HG02642 (cell line): Measurements from ENCODE around the gene SPEF1.

Experiments
- ATAC-seq: cut with Tn5 transposase; IDR thresholded peaks from one replicate; pipeline ENCODE4 v1.9.1; 2021; ENCODE audit warnings: mild to moderate bottlenecking; ENCODE audit not compliant: unreplicated experiment, poor library complexity

SPEF1 gene

GRCh38 chr20:3734111-3734843 lies 47.0 kb downstream of the SPEF1 start:
- no peak for ATAC-seq

GRCh38 chr20:3733119-3733995 lies 47.9 kb downstream of the SPEF1 start:
- no peak for ATAC-seq

GRCh38 chr20:3732327-3733118 lies 48.7 kb downstream of the SPEF1 start, which contains the start of gene HSPA12B:
Gene HSPA12B (plus strand): TSS chr20:3732685. CDS start chr20:3738675, 5,990 bp downstream.
- no peak for ATAC-seq

DNA sequence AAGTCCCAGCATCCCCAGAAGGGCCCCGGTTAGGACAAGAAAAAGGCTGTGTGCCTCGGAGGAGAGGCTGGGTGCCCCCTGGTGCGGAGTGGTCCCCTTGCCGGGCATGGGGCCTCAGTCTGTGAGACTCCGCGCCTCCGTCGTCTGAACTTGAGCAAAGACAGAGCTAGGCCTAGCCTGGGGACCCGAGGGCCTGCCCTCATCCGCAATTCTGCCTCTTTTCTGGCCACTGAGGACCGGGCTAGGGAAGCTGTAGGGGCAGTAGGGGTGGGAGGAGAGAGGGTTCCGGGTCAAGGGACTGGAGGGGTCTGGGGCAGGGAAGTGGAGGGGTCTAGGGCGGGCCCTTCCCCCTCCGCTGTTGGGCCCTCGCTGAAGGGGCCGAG lies 49.3 kb downstream of the SPEF1 start:
- ATAC-seq: no peak

DNA sequence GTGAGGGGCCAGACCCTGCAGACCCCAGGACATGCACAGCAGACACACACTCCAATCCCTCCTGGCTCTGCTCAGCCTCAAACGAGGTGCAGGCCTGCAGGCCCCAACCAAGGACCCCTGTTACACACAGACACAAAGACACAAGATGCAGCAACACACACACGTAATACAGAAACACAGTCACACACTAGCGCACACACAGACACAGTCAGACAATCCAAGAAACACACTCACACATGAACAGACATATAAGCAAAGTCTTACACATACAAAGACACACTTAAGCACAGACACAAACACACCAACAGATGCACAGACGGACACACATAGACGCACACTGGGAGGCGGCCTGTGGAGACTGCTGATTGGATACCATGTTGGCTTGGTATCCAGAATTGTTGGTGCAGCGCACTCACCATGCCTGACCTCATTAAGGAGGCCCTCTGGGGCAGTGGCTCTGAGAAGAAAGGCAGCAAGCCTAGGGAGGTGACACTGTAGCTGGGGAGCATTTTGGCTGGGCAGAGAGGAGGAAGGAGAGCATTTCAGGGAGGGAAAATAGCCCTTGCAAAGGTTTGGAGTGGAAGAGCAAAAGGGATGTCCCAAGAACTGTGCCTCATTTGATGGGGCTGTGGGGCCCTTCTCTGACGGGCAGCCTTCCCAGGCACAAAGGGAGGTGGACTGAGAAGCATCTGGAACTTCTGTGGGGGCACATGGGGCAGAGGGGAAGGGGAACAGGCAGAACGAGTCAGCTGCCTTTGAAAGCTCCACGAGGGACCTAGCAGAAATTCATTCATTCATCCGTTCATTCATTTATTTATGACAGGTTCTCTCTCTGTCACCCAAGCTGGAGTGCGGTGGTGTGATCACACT lies 50.2 kb downstream of the SPEF1 start:
- no peak for ATAC-seq

GRCh38 chr20:3729811-3730540 lies 51.3 kb downstream of the SPEF1 start:
- no peak for ATAC-seq

GRCh38 chr20:3729378-3729777 lies 51.9 kb downstream of the SPEF1 start:
- ATAC-seq: no peak

- ATAC-seq: no peak
Observed at GRCh38 chr20:3728876-3729275, 52.4 kb downstream of the SPEF1 start.

DNA sequence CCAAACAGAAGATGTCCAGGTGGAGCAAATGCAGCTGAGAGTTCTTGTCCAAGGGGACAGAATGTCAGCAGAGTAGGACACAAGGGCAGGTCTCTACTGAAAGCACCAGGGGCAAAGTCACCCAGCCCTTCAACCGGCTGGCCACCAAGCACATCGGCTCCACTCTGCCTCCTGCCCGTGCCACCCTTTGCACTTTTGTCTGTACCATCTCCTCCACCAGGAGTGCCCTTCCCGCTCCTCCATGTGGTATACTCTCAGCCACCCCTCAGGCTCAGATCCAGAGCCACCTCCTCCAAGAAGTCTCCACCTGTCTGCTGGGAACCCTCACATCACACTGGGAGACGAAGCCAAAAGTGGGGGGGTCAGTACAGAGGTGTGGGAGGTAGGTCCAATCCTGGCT lies 52.9 kb downstream of the SPEF1 start:
- no peak for ATAC-seq
